ENCODE measurements around the gene SLC16A14.
A peak's percentile ranks its signal among the peaks of the same experiment; 100 is the strongest.
"Not testable (repeated sequence)": the region's sequence is repeated elsewhere in the genome, so short reads cannot be mapped to it uniquely, and the experiment has no call there.

The SLC16A14 gene, protein sequence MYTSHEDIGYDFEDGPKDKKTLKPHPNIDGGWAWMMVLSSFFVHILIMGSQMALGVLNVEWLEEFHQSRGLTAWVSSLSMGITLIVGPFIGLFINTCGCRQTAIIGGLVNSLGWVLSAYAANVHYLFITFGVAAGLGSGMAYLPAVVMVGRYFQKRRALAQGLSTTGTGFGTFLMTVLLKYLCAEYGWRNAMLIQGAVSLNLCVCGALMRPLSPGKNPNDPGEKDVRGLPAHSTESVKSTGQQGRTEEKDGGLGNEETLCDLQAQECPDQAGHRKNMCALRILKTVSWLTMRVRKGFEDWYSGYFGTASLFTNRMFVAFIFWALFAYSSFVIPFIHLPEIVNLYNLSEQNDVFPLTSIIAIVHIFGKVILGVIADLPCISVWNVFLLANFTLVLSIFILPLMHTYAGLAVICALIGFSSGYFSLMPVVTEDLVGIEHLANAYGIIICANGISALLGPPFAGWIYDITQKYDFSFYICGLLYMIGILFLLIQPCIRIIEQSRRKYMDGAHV

DNA sequence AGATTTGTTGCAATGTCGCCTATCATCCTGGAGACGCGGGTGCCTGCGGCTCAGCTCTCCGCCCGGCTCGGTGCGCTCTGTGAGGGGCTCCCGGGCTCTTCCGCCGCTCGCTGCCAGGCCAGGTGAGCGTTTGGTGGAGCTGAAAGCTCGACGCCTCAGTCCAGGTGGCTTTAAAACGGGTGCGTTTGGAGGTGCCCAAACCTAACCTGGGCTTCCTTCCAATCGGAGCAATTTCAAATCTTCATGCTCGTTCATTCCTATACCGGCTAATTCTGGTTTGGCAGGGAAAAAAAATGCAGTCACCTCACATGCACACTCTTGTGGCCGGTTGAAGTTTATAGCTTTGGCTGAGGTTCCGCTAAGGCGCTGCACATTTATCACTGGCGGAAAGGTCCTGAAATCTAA is at the start of gene SLC16A14:
SLC16A14 (minus strand) TSS at position 274 of the 405 bp plus-strand sequence. CDS start 9,572 bp downstream, outside the sequence.
- peak; percentile 59 for DNase-seq

GRCh38 chr2:230106771-230107170 is 38.0 kb upstream of the SLC16A14 start:
- DNase-seq, result no peak

- DNase-seq, result not testable (repeated sequence)
Measured at GRCh38 chr2:230101967-230102366, 33.2 kb upstream of the SLC16A14 start.

- DNase-seq, result no peak
Measured at GRCh38 chr2:230097841-230098240, 29.1 kb upstream of the SLC16A14 start.

GRCh38 chr2:230097424-230097823 is 28.7 kb upstream of the SLC16A14 start:
- no peak for DNase-seq

DNA sequence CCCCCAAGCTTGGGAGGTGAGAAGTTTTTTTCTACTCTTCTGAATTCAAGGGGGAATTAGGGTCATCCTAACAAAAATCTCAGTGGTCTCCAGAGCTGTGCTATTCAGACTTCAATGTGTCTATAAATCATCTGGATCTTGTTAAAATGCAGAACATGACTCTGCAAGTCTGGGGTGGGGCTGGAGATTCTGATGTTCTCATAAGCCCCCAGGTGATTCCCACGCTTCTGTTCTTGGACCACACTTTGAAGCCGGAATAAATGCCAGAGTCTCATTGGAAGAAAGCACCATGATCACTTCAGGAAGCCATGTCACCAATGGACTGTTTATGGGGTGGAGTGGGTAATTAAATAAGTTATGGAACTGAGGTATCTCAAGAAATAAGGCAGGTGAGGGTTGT is 22.2 kb upstream of the SLC16A14 start:
- no peak for DNase-seq

- no peak for DNase-seq
Measured at GRCh38 chr2:230085201-230085600, 16.5 kb upstream of the SLC16A14 start.

DNA sequence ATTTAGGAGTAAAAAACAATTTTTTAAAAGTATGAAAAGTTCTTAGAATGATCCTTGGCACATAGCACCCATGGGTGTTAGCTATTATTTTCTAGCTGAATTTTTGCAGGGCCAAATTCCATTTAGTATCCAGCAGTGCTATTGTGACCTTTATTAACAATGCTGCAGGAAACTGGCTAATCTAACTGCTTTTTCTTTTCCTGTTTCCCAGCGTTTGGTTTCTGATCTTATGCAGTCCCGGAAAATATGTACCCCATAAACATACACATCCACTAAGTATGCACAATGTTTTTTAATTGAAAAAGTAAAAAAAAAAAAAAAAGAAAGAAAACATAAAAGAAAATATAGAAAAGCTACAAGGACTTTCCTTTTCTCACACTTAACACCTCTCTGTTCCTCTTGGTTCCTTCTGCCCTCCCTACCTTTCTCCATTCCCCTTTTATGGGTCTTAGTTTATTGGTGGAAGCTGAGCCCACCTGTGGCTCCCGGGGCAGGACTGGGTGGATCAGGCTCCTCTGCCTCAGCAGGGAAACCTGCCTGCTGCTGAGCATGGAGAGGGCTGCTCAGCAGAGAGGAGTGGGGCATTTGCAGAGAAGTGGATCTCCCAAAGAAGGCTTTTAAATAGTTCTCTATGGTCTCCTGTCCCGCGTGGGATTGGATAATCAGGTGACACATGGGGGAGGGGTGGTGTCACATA is 9.3 kb upstream of the SLC16A14 start:
- no peak for DNase-seq

DNA sequence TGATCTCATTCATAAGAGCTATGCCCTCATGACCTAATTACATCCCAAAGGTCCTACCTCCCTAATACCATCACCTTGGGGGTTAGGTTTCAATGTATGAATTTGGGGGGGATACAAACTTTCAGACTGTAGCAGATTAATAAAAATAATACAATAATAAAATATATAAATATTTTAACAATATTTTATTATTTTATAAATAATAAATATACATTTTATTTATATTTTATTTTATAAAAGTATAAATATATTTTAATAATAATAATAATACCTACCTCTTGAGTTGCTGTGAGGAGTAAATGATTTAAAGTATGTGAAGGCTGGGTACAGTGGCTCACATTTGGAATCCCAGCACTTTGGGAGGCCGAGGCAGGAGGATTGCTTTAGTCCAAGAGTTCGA is 8.1 kb upstream of the SLC16A14 start:
- DNase-seq, result no peak

- peak; percentile 52 for DNase-seq
Measured at GRCh38 chr2:230075988-230076631, 7.4 kb upstream of the SLC16A14 start.

DNA sequence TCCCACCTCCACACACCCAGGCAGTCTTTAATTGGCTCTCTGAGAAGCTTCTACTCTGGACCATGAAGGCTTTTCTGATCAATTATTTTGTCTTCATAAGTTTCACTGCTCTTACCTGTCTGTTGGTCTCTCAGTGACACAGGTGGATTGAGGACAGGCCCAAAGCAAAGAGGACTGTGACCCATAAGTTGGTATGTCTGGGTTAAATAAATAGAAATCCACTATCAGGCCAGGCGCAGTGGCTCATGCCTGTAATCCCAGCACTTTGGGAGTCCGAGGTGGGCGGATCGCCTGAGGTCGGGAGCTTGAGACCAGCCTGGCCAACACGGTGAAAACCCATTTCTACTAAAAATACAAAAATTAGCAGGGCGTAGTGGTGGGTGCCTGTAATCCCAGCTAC is 2.7 kb upstream of the SLC16A14 start:
- DNase-seq, result no peak

- no peak for DNase-seq
Measured at GRCh38 chr2:230069402-230069801, 678 bp upstream of the SLC16A14 start.

GRCh38 chr2:230068016-230068650 is 591 bp downstream of the SLC16A14 start:
- peak; percentile 70 for DNase-seq

- no peak for DNase-seq
Measured at GRCh38 chr2:230060672-230061293, 7.9 kb downstream of the SLC16A14 start.

DNA sequence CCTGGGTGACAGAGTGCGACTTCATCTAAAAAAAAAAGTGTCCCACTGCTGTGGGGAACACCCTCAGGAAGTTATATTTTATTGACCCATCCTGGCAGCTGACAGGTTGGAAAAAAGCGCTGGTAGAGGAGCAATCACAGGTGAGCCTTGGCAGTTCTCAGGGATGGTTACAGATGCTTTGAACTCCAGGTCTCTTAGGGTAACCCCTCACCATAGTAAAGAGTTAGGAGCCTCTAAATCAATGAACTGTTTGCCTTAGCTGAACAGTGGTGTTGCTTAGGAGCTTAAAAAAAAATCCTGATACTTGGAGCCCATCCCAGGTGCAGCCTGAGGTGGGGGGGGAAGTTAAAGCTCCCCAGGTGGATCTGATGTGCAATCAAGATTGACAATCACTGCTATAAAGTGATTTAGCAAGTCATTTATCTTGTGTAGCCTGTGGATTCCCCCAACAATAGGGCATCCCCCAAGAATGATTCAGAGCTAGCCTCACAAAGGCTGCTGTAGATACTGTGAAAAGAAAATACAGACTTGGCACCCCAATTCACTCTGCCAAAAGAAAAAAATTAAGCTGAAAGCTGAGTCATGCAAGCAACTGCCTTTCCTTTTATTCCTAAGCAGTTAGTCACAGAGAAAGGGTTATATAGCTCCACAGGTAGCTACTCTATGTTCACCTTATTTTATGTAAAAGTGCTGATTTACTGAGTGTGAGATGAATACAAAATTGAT is 14.8 kb downstream of the SLC16A14 start:
- no peak for DNase-seq

- DNase-seq, result no peak
Measured at GRCh38 chr2:230052299-230052698, 16.4 kb downstream of the SLC16A14 start.

GRCh38 chr2:230050136-230050535 is 18.6 kb downstream of the SLC16A14 start:
- no peak for DNase-seq

GRCh38 chr2:230048010-230048671 is 20.6 kb downstream of the SLC16A14 start:
- no peak for DNase-seq

DNA sequence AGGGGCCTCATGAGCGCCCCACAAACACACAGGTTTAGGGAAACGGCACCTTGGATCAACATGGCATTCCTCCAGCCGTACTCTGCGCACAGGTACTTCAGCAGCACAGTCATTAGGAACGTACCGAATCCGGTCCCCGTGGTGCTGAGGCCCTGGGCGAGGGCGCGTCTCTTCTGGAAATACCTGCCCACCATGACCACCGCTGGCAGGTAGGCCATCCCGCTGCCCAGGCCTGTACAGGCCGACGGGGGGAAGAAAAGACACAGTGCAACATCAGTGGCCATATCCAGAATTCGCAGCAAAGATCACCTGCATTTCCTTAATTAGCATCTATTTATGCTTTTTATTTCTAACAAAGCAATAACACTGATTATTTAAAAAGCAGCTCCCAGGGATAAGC is 22.2 kb downstream of the SLC16A14 start:
- no peak for DNase-seq

GRCh38 chr2:230043461-230043860 is 25.3 kb downstream of the SLC16A14 start:
- DNase-seq, result no peak

DNA sequence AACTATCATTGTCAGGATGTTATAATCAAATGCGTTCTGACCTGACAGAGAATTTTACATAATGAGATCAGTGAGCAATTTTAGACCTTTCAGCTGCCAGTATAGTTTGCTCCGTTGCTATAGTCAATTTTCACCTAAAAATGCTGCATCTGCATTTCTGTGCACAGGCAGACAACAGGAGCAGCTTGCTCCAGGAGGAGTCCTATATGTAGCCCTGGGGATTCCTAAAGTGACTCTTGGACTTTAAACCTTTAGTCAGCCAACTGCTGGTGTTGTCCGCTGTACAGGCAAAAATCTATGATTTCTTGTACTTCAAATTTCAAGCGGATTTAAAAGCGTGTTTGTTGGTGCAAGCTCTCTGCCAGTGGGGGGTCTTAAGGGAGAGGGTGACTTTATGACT is 25.7 kb downstream of the SLC16A14 start:
- DNase-seq, result no peak
